Uterus (tissue), 2 donors: ENCODE results near the gene FUT6.

ENCODE experiments used
- POLR2A ChIP-seq, 2 donors: fragments of 450-650 bp; IDR thresholded peaks; one replicate each; pipeline ENCODE4 v1.6.1; 2016; ENCODE audit warnings: antibody characterized with exemption in 2 of 2, mild to moderate bottlenecking in 1 of 2, moderate library complexity in 1 of 2
- TF ChIP-seq, protein P1 (sequence below), 4 experiments: fragments of 200-600 bp in 2 of 4; fragments of 450-650 bp in 2 of 4; sonication (generic) in 2 of 4; IDR thresholded peaks; one replicate each; pipeline ENCODE4 v1.5.1; 2016 to 2019; ENCODE audit warnings: antibody characterized with exemption in 4 of 4, mild to moderate bottlenecking in 2 of 4, moderate library complexity in 1 of 4

DNA sequence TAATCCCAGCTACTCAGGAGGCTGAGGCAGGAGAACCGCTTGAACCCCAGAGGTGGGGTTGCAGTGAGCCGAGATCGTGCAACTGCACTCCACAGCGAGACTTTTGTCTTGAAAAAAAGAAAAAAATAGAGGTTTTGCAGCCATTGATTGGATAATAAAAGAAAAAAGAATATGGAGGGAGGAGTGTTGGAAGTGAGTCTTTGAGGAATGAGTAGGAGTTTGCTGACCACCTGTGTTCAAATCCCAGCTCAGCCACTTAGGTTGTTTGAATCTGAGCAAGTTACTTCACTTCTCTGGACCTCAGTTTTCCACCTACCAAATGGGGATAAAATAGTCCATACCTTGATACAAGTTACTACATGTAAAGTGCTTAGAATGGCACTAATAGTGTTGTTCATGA, 28.4 kb downstream of the FUT6 start:
- TF ChIP-seq, protein P1, sequence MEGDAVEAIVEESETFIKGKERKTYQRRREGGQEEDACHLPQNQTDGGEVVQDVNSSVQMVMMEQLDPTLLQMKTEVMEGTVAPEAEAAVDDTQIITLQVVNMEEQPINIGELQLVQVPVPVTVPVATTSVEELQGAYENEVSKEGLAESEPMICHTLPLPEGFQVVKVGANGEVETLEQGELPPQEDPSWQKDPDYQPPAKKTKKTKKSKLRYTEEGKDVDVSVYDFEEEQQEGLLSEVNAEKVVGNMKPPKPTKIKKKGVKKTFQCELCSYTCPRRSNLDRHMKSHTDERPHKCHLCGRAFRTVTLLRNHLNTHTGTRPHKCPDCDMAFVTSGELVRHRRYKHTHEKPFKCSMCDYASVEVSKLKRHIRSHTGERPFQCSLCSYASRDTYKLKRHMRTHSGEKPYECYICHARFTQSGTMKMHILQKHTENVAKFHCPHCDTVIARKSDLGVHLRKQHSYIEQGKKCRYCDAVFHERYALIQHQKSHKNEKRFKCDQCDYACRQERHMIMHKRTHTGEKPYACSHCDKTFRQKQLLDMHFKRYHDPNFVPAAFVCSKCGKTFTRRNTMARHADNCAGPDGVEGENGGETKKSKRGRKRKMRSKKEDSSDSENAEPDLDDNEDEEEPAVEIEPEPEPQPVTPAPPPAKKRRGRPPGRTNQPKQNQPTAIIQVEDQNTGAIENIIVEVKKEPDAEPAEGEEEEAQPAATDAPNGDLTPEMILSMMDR (IDR thresholded peaks at IDR 0.05), result no peak
- TF ChIP-seq POLR2A (IDR thresholded peaks at IDR 0.05), result no peak
